GM21717 (cell line): ENCODE measurements around the gene PHOX2A.

Experiments used
- ATAC-seq: cut with Tn5 transposase; IDR thresholded peaks from one replicate; pipeline ENCODE4 v1.9.1; 2021; ENCODE audit warnings: mild to moderate bottlenecking, moderate library complexity; ENCODE audit not compliant: unreplicated experiment

The PHOX2A gene

GRCh38 chr11:72250661-72251464, 6.9 kb upstream of the PHOX2A start:
- ATAC-seq: no peak

- no peak for ATAC-seq
Measured at GRCh38 chr11:72249961-72250360, 6.0 kb upstream of the PHOX2A start.

GRCh38 chr11:72247584-72247983, 3.6 kb upstream of the PHOX2A start:
- no peak for ATAC-seq

DNA sequence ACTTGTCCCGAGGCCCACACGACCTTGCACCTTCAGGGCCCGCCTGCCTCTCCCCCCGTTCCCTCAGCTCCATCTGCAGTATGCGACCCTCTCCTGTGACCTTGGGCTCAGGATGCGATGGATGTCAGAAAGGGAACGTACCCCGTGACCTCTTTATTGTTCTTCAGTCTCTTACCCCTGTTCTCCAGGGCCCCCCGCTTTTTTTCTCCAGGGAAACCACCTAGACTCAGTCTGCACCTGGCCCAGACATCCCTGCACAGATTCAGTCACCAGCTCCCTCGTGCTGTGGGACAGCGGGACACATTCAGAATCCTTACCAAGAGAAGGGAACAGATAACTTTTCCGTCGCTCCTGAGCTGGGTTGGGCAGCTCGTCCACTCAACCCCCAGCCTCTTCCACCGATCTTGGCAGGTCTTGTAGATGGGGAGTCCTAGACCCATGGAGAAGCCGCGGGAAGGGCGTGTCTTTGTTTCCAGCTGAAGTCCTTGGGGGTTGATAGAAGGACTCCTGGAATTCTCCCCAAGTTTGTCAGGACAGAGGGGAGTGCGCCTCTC, 1.4 kb upstream of the PHOX2A start:
- no peak for ATAC-seq

DNA sequence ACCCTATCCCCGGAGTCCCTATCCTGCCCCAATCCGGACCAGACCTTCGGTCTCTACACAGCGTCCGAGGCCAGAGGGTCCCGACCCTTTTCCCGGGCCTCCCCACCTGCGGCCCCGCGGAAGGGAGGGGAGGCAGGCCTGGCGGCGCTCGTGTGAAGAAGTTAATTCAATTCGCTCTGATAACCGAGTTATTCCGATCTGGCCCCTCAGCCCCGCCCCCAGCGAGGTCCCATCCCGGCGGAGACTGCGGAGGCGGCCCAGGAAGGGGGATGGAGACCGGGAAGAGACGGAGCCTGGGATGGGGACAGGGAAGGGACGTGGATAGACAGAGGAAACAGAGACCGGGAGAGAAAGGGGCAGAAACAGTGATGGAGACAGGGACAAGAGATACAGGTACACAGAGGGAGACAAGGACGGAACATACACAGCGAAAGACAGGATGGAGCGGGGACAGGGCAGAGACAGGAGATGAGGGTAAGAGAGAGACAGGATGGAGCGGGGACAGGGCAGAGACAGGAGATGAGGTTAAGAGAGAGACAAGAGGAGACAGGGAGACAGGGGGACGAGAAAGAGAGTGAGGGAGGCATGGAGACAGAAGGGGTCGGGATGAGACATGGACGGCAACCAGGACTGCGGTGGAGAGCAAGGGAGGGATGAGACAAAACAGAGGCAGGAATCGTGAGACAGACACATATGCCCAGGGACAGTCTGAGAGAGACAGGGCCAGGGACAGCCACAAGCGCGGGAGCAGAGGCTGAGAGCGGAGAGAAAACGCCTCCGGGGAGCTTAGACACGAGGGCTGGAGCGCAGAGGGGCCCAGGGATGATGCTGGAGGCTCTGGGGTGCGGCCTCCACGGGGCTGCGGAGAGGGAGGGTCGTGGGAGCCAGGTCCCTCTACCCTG, 636 bp upstream of the PHOX2A start:
- no peak for ATAC-seq

DNA sequence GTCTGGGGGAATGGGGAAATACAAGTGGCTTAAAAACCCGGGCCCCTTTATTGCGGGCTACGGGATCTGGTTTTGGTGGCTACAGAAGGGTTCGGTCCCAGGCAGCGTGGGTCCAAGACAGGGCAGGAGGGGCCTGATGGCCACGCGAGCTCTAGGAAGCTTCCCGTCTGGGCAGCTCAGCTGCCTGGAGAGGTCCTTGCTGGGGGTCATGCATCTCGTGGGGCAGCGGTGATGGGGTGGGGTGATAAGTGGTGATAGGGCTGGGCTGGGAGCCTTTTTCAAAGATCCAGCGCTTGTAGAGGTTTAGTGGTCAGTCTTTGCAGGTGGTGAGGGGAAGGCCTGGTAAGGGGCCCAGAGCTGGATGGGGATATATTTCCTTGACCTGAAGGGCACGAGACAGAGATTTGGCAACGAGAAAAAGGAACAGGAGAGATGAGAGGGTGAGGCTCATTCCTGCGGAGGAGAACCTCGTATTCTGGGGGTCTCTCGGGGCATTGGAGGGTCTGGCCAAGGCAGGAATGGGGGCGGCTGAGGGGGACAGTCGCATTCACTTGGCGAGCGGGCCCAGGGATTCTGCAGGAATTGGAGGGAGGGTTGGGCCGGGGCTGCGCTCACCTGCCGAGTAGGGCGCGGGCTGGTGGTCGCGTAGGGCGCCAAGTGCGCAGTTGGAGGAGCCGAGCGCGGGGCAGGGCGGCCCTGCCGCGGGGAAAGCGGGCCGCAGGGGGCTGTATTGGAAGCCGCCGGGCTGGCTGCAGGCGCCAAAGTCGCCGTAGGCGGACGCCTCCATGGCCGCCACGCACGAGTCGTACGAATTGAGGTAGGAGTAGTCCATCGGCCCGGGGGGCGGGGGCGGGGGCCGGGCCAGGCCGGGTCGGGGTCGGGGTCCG, 560 bp downstream of the PHOX2A start:
- ATAC-seq: no peak

- no peak for ATAC-seq
Measured at GRCh38 chr11:72242141-72242540, 1.8 kb downstream of the PHOX2A start.

- no peak for ATAC-seq
Measured at GRCh38 chr11:72241291-72241781, 2.6 kb downstream of the PHOX2A start.

- no peak for ATAC-seq
Measured at GRCh38 chr11:72240461-72241290, 3.3 kb downstream of the PHOX2A start.

- ATAC-seq: no peak
Measured at GRCh38 chr11:72239849-72240460, 4.0 kb downstream of the PHOX2A start.

- ATAC-seq: no peak
Measured at GRCh38 chr11:72239313-72239848, 4.6 kb downstream of the PHOX2A start.

DNA sequence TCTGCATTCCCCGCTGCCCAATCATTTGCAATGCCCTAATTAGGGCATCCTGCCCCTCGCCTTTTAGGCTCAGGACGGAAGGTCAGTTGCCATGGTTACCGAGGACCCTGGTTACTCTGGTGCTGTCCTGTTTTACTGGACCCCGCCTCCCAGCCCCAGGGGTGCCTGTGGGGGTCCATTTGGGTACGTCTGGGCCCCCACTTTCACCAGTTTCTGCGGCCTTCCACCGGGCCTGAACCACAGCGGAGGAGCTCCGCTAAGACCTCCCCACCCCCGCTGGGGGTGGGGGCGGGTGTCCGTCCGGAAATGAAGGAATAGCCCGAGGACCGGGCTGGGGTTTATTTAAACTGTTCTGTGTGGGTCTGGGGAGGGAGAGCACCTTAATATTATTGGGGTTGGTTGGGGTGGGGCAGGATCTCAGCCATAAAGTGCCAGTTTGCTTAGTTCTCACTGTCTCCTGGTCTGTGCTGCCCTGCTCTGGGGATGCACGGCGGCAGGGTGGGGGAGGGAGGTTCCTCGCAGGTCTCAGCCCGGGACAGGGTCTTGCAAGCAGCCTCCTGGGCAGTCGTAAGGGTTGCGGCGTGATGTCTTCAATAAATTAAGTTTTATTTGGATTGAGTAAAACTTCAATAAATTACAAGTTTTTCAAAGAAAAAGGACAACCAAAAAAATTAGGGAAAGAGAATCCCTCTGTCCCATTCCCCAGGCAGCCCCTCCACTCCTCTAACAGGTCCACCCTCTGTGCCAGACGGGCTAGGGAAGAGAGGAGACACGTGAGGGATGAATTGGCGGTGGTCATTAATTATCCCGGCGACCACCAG, 5.3 kb downstream of the PHOX2A start:
- no peak for ATAC-seq

- ATAC-seq: no peak
Measured at GRCh38 chr11:72238040-72238450, 5.9 kb downstream of the PHOX2A start.

GRCh38 chr11:72237112-72237931, 6.7 kb downstream of the PHOX2A start:
- no peak for ATAC-seq

DNA sequence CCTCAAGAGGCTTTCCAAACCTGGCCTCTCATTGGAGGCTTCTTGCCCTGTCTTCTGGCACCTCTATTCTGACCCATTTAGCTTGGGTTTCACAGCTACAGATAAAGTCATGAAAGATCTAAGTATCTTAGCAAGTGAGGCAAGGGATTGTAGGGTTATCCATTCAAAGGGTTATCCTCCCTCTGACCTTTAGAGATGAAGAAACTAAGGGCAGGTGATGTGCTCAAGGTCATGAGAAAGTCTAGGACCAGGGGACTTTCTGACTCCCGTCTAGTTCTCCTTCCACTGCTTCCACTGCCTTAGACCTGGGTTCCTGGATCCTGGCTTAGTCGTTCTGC, 7.2 kb downstream of the PHOX2A start:
- ATAC-seq: no peak

DNA sequence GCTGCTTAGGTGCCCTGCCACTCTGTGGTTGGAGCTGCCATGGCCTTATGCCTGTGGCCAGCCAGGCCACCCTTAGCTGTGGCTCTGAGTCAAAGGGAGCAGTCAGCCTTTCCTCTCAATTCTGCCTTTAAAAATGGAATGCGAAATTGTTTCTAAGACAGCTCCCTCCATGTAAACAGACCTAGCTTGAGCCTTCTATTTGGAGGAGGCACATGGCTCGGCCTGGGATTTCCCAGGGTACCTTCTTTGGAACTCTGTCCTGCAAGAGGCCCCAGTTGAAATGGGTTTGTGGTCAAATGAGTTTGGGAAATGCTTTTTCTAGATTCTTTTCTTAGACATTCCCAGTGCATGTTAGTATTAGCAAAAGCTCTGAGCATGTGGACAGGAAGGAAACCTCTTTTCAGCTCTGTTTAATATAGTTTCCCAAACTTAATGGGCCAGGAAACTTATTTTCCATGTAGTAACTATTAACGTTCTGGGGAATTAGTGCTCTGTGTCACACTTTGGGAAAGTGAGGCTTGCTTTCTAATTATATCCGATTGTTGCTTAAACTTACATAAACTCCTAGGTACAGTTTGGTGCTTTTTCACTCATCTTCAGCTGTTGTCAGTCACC, 7.8 kb downstream of the PHOX2A start:
- no peak for ATAC-seq
